HCT116 (cell line): ENCODE data around the gene FBXL5. TPM values are rescaled to one million over a fixed set of nuclear protein-coding genes. Genes with fewer than 3 reads are reported as not detected.

Experiments
- ATAC-seq: fragments of 200-7000 bp; cut with Tn5 transposase; 2 replicates; pipeline ENCODE4 v1.9.1; 2020; ENCODE audit warnings: mild to moderate bottlenecking, moderate library complexity
- BruUV-seq: library from RNA; stranded (reverse); fragments of 400-500 nt; replicated peaks from 2 replicates; lab custom pipeline; 2021; lab: Mats Ljungman, UMichigan
- CTCF ChIA-PET: fragments of 300-600 bp; sonication (Branson Sonifier 250); formaldehyde crosslinking; loops from one replicate; lab custom pipeline; 2021; ENCODE audit warnings: antibody characterized with exemption; lab: Charles Lee
- POLR2A ChIA-PET: fragments of 300-600, 350-600 bp; sonication (Branson Sonifier 250); formaldehyde crosslinking; loops from one replicate; lab custom pipeline; 2021; ENCODE audit warnings: antibody characterized with exemption; lab: Charles Lee
- RAD21 ChIA-PET, 2 experiments: fragments of 300-600 bp; sonication (Branson Sonifier 250); formaldehyde crosslinking; loops; one replicate each; lab custom pipeline; 2023; ENCODE audit warnings: low total read pairs in 2 of 2; ENCODE audit not compliant: uncharacterized antibody in 2 of 2, unreplicated experiment in 2 of 2, low non-redundant PET in 1 of 2; lab: Charles Lee
- DNase-seq: peaks from one replicate; pipeline ENCODE4 v3.0.0-alpha.2; 2010; ENCODE audit warnings: low read depth, low spot score
- H2AFZ ChIP-seq: fragments of 200-600 bp; shearing (Covaris generic), sonication (generic); 2 replicates; pipeline ENCODE4 v1.6.1; 2017; ENCODE audit warnings: low read depth, mixed run types, mixed read lengths, antibody characterized with exemption, low read length; ENCODE audit not compliant: poor library complexity, severe bottlenecking
- H3K27ac ChIP-seq: 2 replicates; pipeline ENCODE4 v1.5.1; 2012; ENCODE audit warnings: low read depth, low read length
- H3K27me3 ChIP-seq: fragments of 200-600 bp; sonication (generic); 2 replicates; pipeline ENCODE4 v1.6.1; 2016; ENCODE audit warnings: mixed run types, low read length, mixed read lengths; ENCODE audit not compliant: insufficient read depth
- H3K36me3 ChIP-seq, 2 experiments: fragments of 200-500 bp in 1 of 2; fragments of 200-600 bp in 1 of 2; sonication (Bioruptor generic) in 1 of 2; sonication (generic) in 1 of 2; 2 replicates each; pipeline versions ENCODE4 v1.5.1 to v1.6.1; 2014 to 2016; ENCODE audit warnings: low read length in 2 of 2, inconsistent platforms in 1 of 2, mixed read lengths in 1 of 2, mixed run types in 1 of 2; ENCODE audit not compliant: insufficient read depth in 2 of 2, control insufficient read depth in 1 of 2
- H3K4me1 ChIP-seq, 2 experiments: fragments of 200-600 bp in 1 of 2; sonication (generic) in 1 of 2; 2 replicates each; pipeline versions ENCODE4 v1.5.1 to v1.6.1; 2012 to 2017; ENCODE audit warnings: low read length in 2 of 2, inconsistent platforms in 1 of 2, mild to moderate bottlenecking in 1 of 2, mixed read lengths in 1 of 2, mixed run types in 1 of 2, moderate library complexity in 1 of 2; ENCODE audit not compliant: insufficient read depth in 2 of 2, control insufficient read depth in 1 of 2
- H3K4me2 ChIP-seq: fragments of 200-600 bp; sonication (generic); 2 replicates; pipeline ENCODE4 v1.6.1; 2017; ENCODE audit warnings: mixed run types, low read length, mixed read lengths
- H3K4me3 ChIP-seq, 2 experiments: fragments of 200-600 bp in 1 of 2; sonication (generic) in 1 of 2; replicated peaks in 1 of 2; 2 replicates each; pipeline ENCODE4 v1.5.1; 2011 to 2016; ENCODE audit warnings: low read length in 2 of 2, control low read depth in 1 of 2, low read depth in 1 of 2, mild to moderate bottlenecking in 1 of 2, mixed read lengths in 1 of 2, mixed run types in 1 of 2
- H3K79me2 ChIP-seq: fragments of 200-600 bp; sonication (generic); 2 replicates; pipeline ENCODE4 v1.6.1; 2017; ENCODE audit warnings: mild to moderate bottlenecking, mixed run types, low read length, moderate library complexity, mixed read lengths; ENCODE audit not compliant: insufficient read depth
- H3K9ac ChIP-seq: fragments of 200-600 bp; sonication (generic); 2 replicates; pipeline ENCODE4 v1.6.1; 2016; ENCODE audit warnings: low read length, mixed read lengths
- H3K9me2 ChIP-seq: fragments of 200-600 bp; sonication (generic), shearing (Covaris generic); 2 replicates; pipeline ENCODE4 v1.6.1; 2017; ENCODE audit warnings: mixed run types, mild to moderate bottlenecking, moderate library complexity; ENCODE audit not compliant: insufficient read depth
- H3K9me3 ChIP-seq, 2 experiments: fragments of 200-500 bp in 1 of 2; fragments of 200-600 bp in 1 of 2; sonication (Bioruptor generic) in 1 of 2; sonication (generic) in 1 of 2; 2 replicates each; pipeline ENCODE4 v1.6.1; 2014 to 2017; ENCODE audit warnings: low read length in 2 of 2, mixed read lengths in 2 of 2, inconsistent platforms in 1 of 2, low read depth in 1 of 2, mild to moderate bottlenecking in 1 of 2, mixed run types in 1 of 2, moderate library complexity in 1 of 2; ENCODE audit not compliant: control insufficient read depth in 1 of 2, insufficient read depth in 1 of 2
- H4K20me1 ChIP-seq: fragments of 200-600 bp; sonication (generic), shearing (Covaris generic); 2 replicates; pipeline ENCODE4 v1.6.1; 2017; ENCODE audit warnings: mixed run types, mild to moderate bottlenecking, moderate library complexity; ENCODE audit not compliant: insufficient read depth
- CBX3 ChIP-seq: IDR thresholded peaks from 2 replicates; pipeline ENCODE4 v1.6.1; 2012; ENCODE audit warnings: low read depth
- CEBPB ChIP-seq: IDR thresholded peaks from 2 replicates; pipeline ENCODE4 v1.6.1; 2012; ENCODE audit warnings: low read depth
- EGR1 ChIP-seq: IDR thresholded peaks from 2 replicates; pipeline ENCODE4 v1.6.1; 2012; ENCODE audit warnings: low read depth
- ELF1 ChIP-seq: IDR thresholded peaks from 2 replicates; pipeline ENCODE4 v1.6.1; 2012; ENCODE audit warnings: low read depth, borderline replicate concordance
- EZH2phosphoT487 ChIP-seq: fragments of 200-600 bp; IDR thresholded peaks from 2 replicates; pipeline ENCODE4 v1.6.1; 2018; ENCODE audit warnings: antibody characterized with exemption, borderline replicate concordance
- FOSL1 ChIP-seq: IDR thresholded peaks from 2 replicates; pipeline ENCODE4 v1.6.1; 2012; ENCODE audit warnings: low read depth
- JUND ChIP-seq: IDR thresholded peaks from 2 replicates; pipeline ENCODE4 v1.6.1; 2012
- MAX ChIP-seq: IDR thresholded peaks from 2 replicates; pipeline ENCODE4 v1.6.1; 2012
- POLR2AphosphoS5 ChIP-seq: IDR thresholded peaks from 2 replicates; pipeline ENCODE4 v1.6.1; 2011; ENCODE audit warnings: mild to moderate bottlenecking, low read depth, low read length, moderate library complexity
- RAD21 ChIP-seq: IDR thresholded peaks from 2 replicates; pipeline ENCODE4 v1.6.1; 2012; ENCODE audit warnings: low read depth, mild to moderate bottlenecking
- SIN3A ChIP-seq: IDR thresholded peaks from 2 replicates; pipeline ENCODE4 v1.6.1; 2012; ENCODE audit warnings: low read depth
- SRF ChIP-seq: IDR thresholded peaks from 2 replicates; pipeline ENCODE4 v1.6.1; 2012; ENCODE audit warnings: low read depth
- YY1 ChIP-seq: IDR thresholded peaks from 2 replicates; pipeline ENCODE4 v1.6.1; 2011; ENCODE audit warnings: low read length, low read depth, moderate library complexity, mild to moderate bottlenecking; ENCODE audit not compliant: insufficient replicate concordance; ENCODE audit errors: extremely low read depth
- ZBTB33 ChIP-seq: IDR thresholded peaks from 2 replicates; pipeline ENCODE4 v1.6.1; 2011; ENCODE audit warnings: mild to moderate bottlenecking, low read length, moderate library complexity; ENCODE audit not compliant: insufficient replicate concordance; ENCODE audit errors: extremely low read depth
- intact Hi-C: fragments of 100-400 bp; cut with micrococcal nuclease; formaldehyde crosslinking; loops from 2 replicates; pipeline ENCODE4 v1.10.0; 2022
- total RNA-seq: library from RNA; stranded (reverse); gene quantifications from one replicate; pipeline ENCODE4 v1.2.1, GENCODE V29; 2021; ENCODE audit not compliant: unreplicated experiment

Gene FBXL5
- total RNA-seq, 1 experiment from 2014 or later = 20.6 TPM

DNA sequence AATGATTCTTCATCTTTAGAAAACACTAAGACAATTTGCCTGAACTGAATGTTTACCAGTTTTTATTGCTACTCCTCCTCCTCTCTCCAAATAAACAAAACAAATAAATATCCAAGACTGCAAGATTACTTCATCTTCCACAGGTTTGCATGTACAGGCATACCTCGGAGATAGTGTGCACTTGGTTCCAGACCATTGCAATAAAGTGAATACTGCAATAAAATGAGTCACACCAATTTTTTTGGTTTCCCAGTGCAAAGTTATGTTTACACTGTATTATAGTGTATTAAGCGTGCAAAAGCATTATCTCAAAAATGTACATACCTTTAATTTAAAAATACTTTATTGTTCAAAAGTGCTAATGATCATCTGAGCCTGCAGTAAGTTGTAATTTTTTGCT, 53.3 kb downstream of the FBXL5 start:
- no peak for ATAC-seq
- no peak for DNase-seq
- Histone ChIP-seq H3K9me2 (no peaks in the 10 kb centered on the region), H3K79me2 (no peaks in the 10 kb centered on the region), H3K9me3 (no peaks in the 10 kb centered on the region), H3K4me3 (no peak overlapping the region), H4K20me1 (no peaks in the 10 kb centered on the region), H3K27me3 (no peaks in the 10 kb centered on the region), H3K4me2 (no peak overlapping the region), H3K36me3 (0 out of 4 replicates have a peak, but pooled peaks cover 0 to 2% of the 10 kb centered on the region in 2 experiments), H3K4me1 (no peaks in the 10 kb centered on the region), H3K9ac (no peak overlapping the region), H3K27ac (no peak overlapping the region), H2AFZ (no peak overlapping the region)
- intact Hi-C loops = no loop called here
- RAD21 ChIA-PET = no interaction called here
- CTCF ChIA-PET = no interaction called here
- TF ChIP-seq SRF (no peak), FOSL1 (no peak), JUND (no peak), ELF1 (no peak), CEBPB (no peak), YY1 (no peak), POLR2AphosphoS5 (no peak), RAD21 (no peak), EZH2phosphoT487 (no peak), SIN3A (no peak)
- POLR2A ChIA-PET = no interaction called here
- no TSS peak for BruUV-seq

DNA sequence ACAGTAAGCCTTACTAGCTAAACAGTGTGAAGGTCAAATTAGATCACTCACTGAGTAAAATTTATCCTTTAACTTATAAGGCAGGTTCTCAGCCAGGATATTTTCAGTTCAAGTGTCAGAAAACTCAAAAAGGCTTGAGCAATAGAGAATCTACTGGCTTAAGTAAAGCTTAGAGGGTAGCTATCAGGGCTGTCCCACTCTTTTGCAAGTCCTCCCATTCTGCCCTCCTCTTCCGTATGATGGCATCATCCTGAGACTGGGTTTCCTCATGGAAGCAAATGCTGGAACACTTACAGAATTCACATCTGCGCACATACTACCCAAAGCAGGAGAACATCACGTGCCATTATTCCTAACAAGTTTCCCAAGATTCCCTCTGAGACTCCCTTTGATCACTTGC, 55.0 kb downstream of the FBXL5 start:
- BruUV-seq = no TSS peak
- H3K4me3 ChIP-seq = no peak overlapping the region
- ATAC-seq (no peak), DNase-seq (no peak)
- ChIA-PET POLR2A (no interaction called here), RAD21 (no interaction called here), CTCF (no interaction called here)
- H3K4me2 ChIP-seq = no peak overlapping the region
- no peaks in the 10 kb centered on the region for H4K20me1 ChIP-seq
- H3K79me2 ChIP-seq = no peaks in the 10 kb centered on the region
- TF ChIP-seq MAX (no peak), EGR1 (no peak), JUND (no peak), CBX3 (no peak), ZBTB33 (no peak)
- no peaks in the 10 kb centered on the region for H3K9me3 ChIP-seq
- H3K9ac ChIP-seq = no peak overlapping the region
- H3K9me2 ChIP-seq = no peaks in the 10 kb centered on the region
- H3K27ac ChIP-seq = no peak overlapping the region
- intact Hi-C loops = no loop called here
- no peak overlapping the region for H2AFZ ChIP-seq
- no peaks in the 10 kb centered on the region for H3K27me3 ChIP-seq
- no peaks in the 10 kb centered on the region for H3K4me1 ChIP-seq
- 0 out of 4 replicates have a peak, but pooled peaks cover 0 to 2% of the 10 kb centered on the region in 2 experiments for H3K36me3 ChIP-seq
